Neuron (in vitro differentiated cells): Measurements from ENCODE around the gene ACSM6.
A peak's percentile ranks its signal among the peaks of the same experiment; 100 is the strongest.

Experiments used
- H2AFZ ChIP-seq: one replicate; pipeline ENCODE4 v1.6.1; 2013; ENCODE audit warnings: low read depth, mild to moderate bottlenecking, inconsistent platforms, low read length, moderate library complexity
- H3K27me3 ChIP-seq: one replicate; pipeline ENCODE4 v1.6.1; 2013; ENCODE audit warnings: low read length; ENCODE audit not compliant: insufficient read depth
- H3K36me3 ChIP-seq: one replicate; pipeline ENCODE4 v1.6.1; 2013; ENCODE audit warnings: low read length; ENCODE audit not compliant: insufficient read depth
- H3K4me1 ChIP-seq: one replicate; pipeline ENCODE4 v1.6.1; 2013; ENCODE audit warnings: low read length; ENCODE audit not compliant: insufficient read depth
- H3K4me3 ChIP-seq: 2 replicates; pipeline ENCODE4 v1.5.1; 2013; ENCODE audit warnings: mild to moderate bottlenecking, low read length, moderate library complexity
- H3K9me3 ChIP-seq: one replicate; pipeline ENCODE4 v1.6.1; 2013; ENCODE audit warnings: low read length

ACSM6 gene

GRCh38 chr10:95193944-95194343 is at the start of gene ACSM6:
ACSM6 (plus strand) TSS chr10:95194238; CDS start chr10:95194486, 248 bp downstream.
- no peak within 1 kb of the TSS for H2AFZ ChIP-seq
- H3K4me3 ChIP-seq, result no peak within 1 kb of the TSS
- H3K9me3 ChIP-seq, result no peaks in the 10 kb centered on the region
- no peaks in the 10 kb centered on the region for H3K36me3 ChIP-seq
- H3K27me3 ChIP-seq, result no peaks in the 10 kb centered on the region
- no peaks in the 10 kb centered on the region for H3K4me1 ChIP-seq

- no peak overlapping the region for H2AFZ ChIP-seq
- H3K9me3 ChIP-seq, result no peaks in the 10 kb centered on the region
- no peaks in the 10 kb centered on the region for H3K36me3 ChIP-seq
- H3K27me3 ChIP-seq, result no peaks in the 10 kb centered on the region
- no peak overlapping the region for H3K4me3 ChIP-seq
- no peaks in the 10 kb centered on the region for H3K4me1 ChIP-seq
Observed at GRCh38 chr10:95168694-95169093, 25.3 kb upstream of the ACSM6 start.

- no peaks in the 10 kb centered on the region for H3K27me3 ChIP-seq
- no peaks in the 10 kb centered on the region for H3K9me3 ChIP-seq
- H2AFZ ChIP-seq, result no peak overlapping the region
- H3K4me1 ChIP-seq, result no peaks in the 10 kb centered on the region
- H3K36me3 ChIP-seq, result no peaks in the 10 kb centered on the region
- no peak overlapping the region for H3K4me3 ChIP-seq
Observed at GRCh38 chr10:95169522-95169921, 24.5 kb upstream of the ACSM6 start.

- Histone ChIP-seq H3K9me3 (no peaks in the 10 kb centered on the region), H3K27me3 (no peaks in the 10 kb centered on the region), H3K36me3 (no peaks in the 10 kb centered on the region), H3K4me3 (no peak overlapping the region), H2AFZ (no peak overlapping the region), H3K4me1 (no peaks in the 10 kb centered on the region)
Observed at GRCh38 chr10:95170790-95171189, 23.2 kb upstream of the ACSM6 start.

- H2AFZ ChIP-seq, result no peak overlapping the region
- H3K9me3 ChIP-seq, result no peaks in the 10 kb centered on the region
- no peaks in the 10 kb centered on the region for H3K27me3 ChIP-seq
- H3K36me3 ChIP-seq, result no peaks in the 10 kb centered on the region
- no peaks in the 10 kb centered on the region for H3K4me1 ChIP-seq
- no peak overlapping the region for H3K4me3 ChIP-seq
Observed at GRCh38 chr10:95171336-95171735, 22.7 kb upstream of the ACSM6 start.

GRCh38 chr10:95172851-95173250 is 21.2 kb upstream of the ACSM6 start:
- no peaks in the 10 kb centered on the region for H3K9me3 ChIP-seq
- H3K36me3 ChIP-seq, result no peaks in the 10 kb centered on the region
- no peak overlapping the region for H3K4me3 ChIP-seq

GRCh38 chr10:95176101-95176500 is 17.9 kb upstream of the ACSM6 start:
- H3K27me3 ChIP-seq, result no peaks in the 10 kb centered on the region
- H3K4me3 ChIP-seq, result no peak overlapping the region
- H3K36me3 ChIP-seq, result no peaks in the 10 kb centered on the region
- no peak overlapping the region for H2AFZ ChIP-seq
- no peaks in the 10 kb centered on the region for H3K9me3 ChIP-seq
- H3K4me1 ChIP-seq, result no peaks in the 10 kb centered on the region

More at GRCh38 chr10:95172851-95173250, 21.2 kb upstream of the ACSM6 start:
- Histone ChIP-seq H3K4me1 (no peaks in the 10 kb centered on the region), H2AFZ (no peak overlapping the region), H3K27me3 (no peaks in the 10 kb centered on the region)

GRCh38 chr10:95177429-95177828 is 16.6 kb upstream of the ACSM6 start:
- H3K9me3 ChIP-seq, result no peaks in the 10 kb centered on the region
- H2AFZ ChIP-seq, result no peak overlapping the region
- H3K4me1 ChIP-seq, result peaks cover under 1% of the 10 kb centered on the region
- H3K27me3 ChIP-seq, result peaks cover 6% of the 10 kb centered on the region
- H3K36me3 ChIP-seq, result no peaks in the 10 kb centered on the region
- H3K4me3 ChIP-seq, result no peak overlapping the region

- H3K36me3 ChIP-seq, result no peaks in the 10 kb centered on the region
- no peak overlapping the region for H2AFZ ChIP-seq
- H3K4me1 ChIP-seq, result peaks cover 2% of the 10 kb centered on the region
- H3K4me3 ChIP-seq, result no peak overlapping the region
- H3K9me3 ChIP-seq, result no peaks in the 10 kb centered on the region
- H3K27me3 ChIP-seq, result peaks cover 6% of the 10 kb centered on the region
Observed at GRCh38 chr10:95178266-95178665, 15.8 kb upstream of the ACSM6 start.

GRCh38 chr10:95178797-95179196 is 15.2 kb upstream of the ACSM6 start:
- no peaks in the 10 kb centered on the region for H3K9me3 ChIP-seq
- H3K4me3 ChIP-seq, result no peak overlapping the region
- H3K36me3 ChIP-seq, result no peaks in the 10 kb centered on the region
- peaks cover 2% of the 10 kb centered on the region for H3K4me1 ChIP-seq
- H2AFZ ChIP-seq, result no peak overlapping the region
- H3K27me3 ChIP-seq, result peaks cover 6% of the 10 kb centered on the region

- H3K9me3 ChIP-seq, result no peaks in the 10 kb centered on the region
- no peak overlapping the region for H3K4me3 ChIP-seq
- H2AFZ ChIP-seq, result no peak overlapping the region
- H3K27me3 ChIP-seq, result peaks cover 6% of the 10 kb centered on the region
- no peaks in the 10 kb centered on the region for H3K36me3 ChIP-seq
- peaks cover 2% of the 10 kb centered on the region for H3K4me1 ChIP-seq
Observed at GRCh38 chr10:95181726-95182125, 12.3 kb upstream of the ACSM6 start.

GRCh38 chr10:95183271-95184230 is 10.5 kb upstream of the ACSM6 start:
- Histone ChIP-seq H2AFZ (peak overlapping the region; percentile 96), H3K9me3 (no peaks in the 10 kb centered on the region), H3K36me3 (no peaks in the 10 kb centered on the region), H3K27me3 (peaks cover 6% of the 10 kb centered on the region), H3K4me1 (peaks cover 2% of the 10 kb centered on the region), H3K4me3 (peak overlapping the region; percentile 61)

GRCh38 chr10:95187617-95188016 is 6.4 kb upstream of the ACSM6 start:
- Histone ChIP-seq H3K4me1 (no peaks in the 10 kb centered on the region), H3K27me3 (no peaks in the 10 kb centered on the region), H3K4me3 (no peak overlapping the region), H2AFZ (no peak overlapping the region), H3K9me3 (no peaks in the 10 kb centered on the region), H3K36me3 (no peaks in the 10 kb centered on the region)
